Heart right ventricle (tissue), 16 donors: Measurements from ENCODE around the gene TRAPPC6A. TPM values are rescaled to one million over a fixed set of nuclear protein-coding genes. Genes with fewer than 3 reads are reported as not detected.
A peak's percentile ranks its signal among the peaks of the same experiment; 100 is the strongest.

ENCODE experiments used
- ATAC-seq, 8 donors: fragments of 200-7000 bp; cut with Tn5 transposase; one replicate each; pipeline ENCODE4 v1.9.1; 2020; ENCODE audit warnings: mild to moderate bottlenecking in 8 of 8, moderate library complexity in 8 of 8, moderate number of reproducible peaks in 1 of 8
- DNase-seq, 2 donors: peaks; one replicate each; pipeline ENCODE4 v3.0.0-alpha.2; 2020
- H3K27ac ChIP-seq, 10 donors: fragments of 200-600 bp; sonication (generic) in 2 of 10; one replicate each; pipeline versions ENCODE4 v1.5.0 to v1.8.0; 2020 to 2022; ENCODE audit warnings: mild to moderate bottlenecking in 3 of 10
- H3K27me3 ChIP-seq, 7 donors: fragments of 200-600 bp; one replicate each; pipeline ENCODE4 v1.8.0; 2021 to 2022; ENCODE audit warnings: mild to moderate bottlenecking in 2 of 7
- H3K36me3 ChIP-seq, 9 donors: fragments of 200-600 bp; sonication (generic) in 1 of 9; one replicate each; pipeline versions ENCODE4 v1.5.0 to v1.8.0; 2020 to 2022; ENCODE audit warnings: mild to moderate bottlenecking in 2 of 9
- H3K4me1 ChIP-seq, 9 donors: fragments of 200-600 bp; sonication (generic) in 1 of 9; one replicate each; pipeline versions ENCODE4 v1.5.0 to v1.8.0; 2020 to 2022; ENCODE audit warnings: mild to moderate bottlenecking in 4 of 9
- H3K4me3 ChIP-seq, 10 donors: fragments of 200-600 bp; sonication (generic) in 2 of 10; one replicate each; pipeline versions ENCODE4 v1.5.0 to v1.8.0; 2020 to 2022; ENCODE audit warnings: mild to moderate bottlenecking in 7 of 10, moderate library complexity in 2 of 10
- H3K9me3 ChIP-seq, 11 donors: fragments of 200-600 bp in 10 of 11; sonication (generic) in 2 of 11; one replicate each; pipeline versions ENCODE4 v1.5.0 to v1.8.0; 2013 to 2022; ENCODE audit warnings: mild to moderate bottlenecking in 2 of 11, control low read depth in 1 of 11, moderate library complexity in 1 of 11
- CTCF ChIP-seq, 9 donors: fragments of 200-600 bp; sonication (generic) in 2 of 9; IDR thresholded peaks; one replicate each; pipeline versions ENCODE4 v1.5.0 to v1.8.0; 2021 to 2022; ENCODE audit warnings: antibody characterized with exemption in 9 of 9, mild to moderate bottlenecking in 5 of 9, moderate library complexity in 1 of 9
- WGBS, 2 donors: extraction: QIAGEN DNeasy Blood & Tissue Kit; methylation state at CpG; one replicate each; pipeline ENCODE4 v1.1.7; 2013; ENCODE audit warnings: inconsistent platforms in 1 of 2; 5-methylcytosine and 5-hydroxymethylcytosine counted together
- intact Hi-C, 10 donors: fragments of 100-400 bp; cut with DNase I; formaldehyde crosslinking; loops; one replicate each; pipeline versions ENCODE4 v1.11.1 to v1.14.2; 2022
- polyA plus RNA-seq, 2 donors: library from polyadenylated mRNA; stranded (reverse); fragments of 200-250 nt; gene quantifications; one replicate each; pipeline ENCODE4 v1.2.3, GENCODE V29; 2013
- total RNA-seq, 10 donors: library from RNA; stranded (reverse); fragmentation: NEBNext Ultra II Directional in 3 of 10; extraction: Animal tissue kit (Norgen Biotek cat#: 25700) in 3 of 10; gene quantifications; one replicate each; pipeline versions ENCODE4 v1.2.1 to v1.2.4, GENCODE V29; 2021 to 2023
- donor health status: Arrhythmogenic right ventricular cardiomyopathy.
- donor health status: ischemic (EF 13 %, LVEDD 7.1; RV severe dilation, severe dysfunction).
- donor health status: healthy with polysubstance abuse.
- donor health status: DM: no; HTN: yes; CAD: no.
- donor health status: DM: no; HTN: no; CAD: no.
- donor health status: ischemic (EF 25% LVEDD 6.9; RV normal size, moderate dysfunction).
- donor health status: ischemic (EF 25% LVEDD 5.7; RV mildly dilated, moderate dysfunction).
- donor health status: healthy.
- donor health status: DM: yes; HTN: yes; CAD: no.
- donor health status: Ischemic cardiomyopathy.
- donor health status: ischemic (EF 35%, LVEDD 5.7; RV mildly dilated, moderate dysfunction).
- donor health status: nonischemic (EF 11% LVEDD 7.7; RV severe dilation, severe dysfunction).
- donor health status: DM: yes; HTN: yes; CAD: no.
- donor health status: PGD.
- donor health status: ischemic (EF 29% LVEDD 5.4; RV normal size, mild dysfunction).
- donor health status: nonischemic (EF 23%, LVEDD 6.1; RV moderate dilation, normal function).

The TRAPPC6A gene
- total and polyA plus RNA-seq, 12 donors = 14.3 to 24.9 (median 16.8) TPM

DNA sequence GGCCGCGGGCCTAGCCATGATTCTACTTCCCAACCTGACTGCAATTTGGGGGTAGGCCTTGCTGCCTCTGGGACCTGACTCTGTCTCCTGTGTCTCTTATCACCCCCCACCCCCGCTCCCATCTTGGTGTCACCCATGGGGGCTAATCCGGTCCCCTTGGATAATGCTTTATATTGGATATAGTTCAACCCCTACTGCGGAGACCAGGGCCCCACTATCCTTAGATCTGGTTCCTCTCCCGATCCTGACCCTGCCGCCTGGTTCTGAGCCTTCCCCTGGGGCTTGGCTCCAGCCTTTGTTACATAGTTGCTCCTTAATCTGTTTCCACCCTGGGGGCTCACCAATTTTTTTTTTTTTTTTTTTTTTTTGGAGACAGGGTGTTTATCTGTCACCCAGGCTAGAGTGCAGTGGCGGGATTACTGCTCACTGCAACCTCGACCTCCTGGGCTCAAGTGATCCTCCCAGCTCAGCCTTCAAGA lies 1.9 kb upstream of the TRAPPC6A start:
- peaks cover 0 to 18% (median 0%) of the 10 kb centered on the region in 9 donors for H3K36me3 ChIP-seq
- H3K27ac ChIP-seq = peak overlapping the region in 7 of 10 donors; percentile 63 to 93 (median 87)
- no peak for DNase-seq
- peaks cover 3 to 51% (median 31%) of the 10 kb centered on the region in 9 donors for H3K4me1 ChIP-seq
- 55 to 57% methylated on average over 9 of the region's 9 CpGs for WGBS, 2 donors
- no peak for ATAC-seq
- H3K4me3 ChIP-seq = peak overlapping the region; percentile 51 to 96 (median 83)
- H3K9me3 ChIP-seq = no peaks in the 10 kb centered on the region
- intact Hi-C loops = loop anchor here in 6 of 10 donors (5.0 to 10.0 kb wide), 5 partner anchors 65 to 285 kb away; partner anchors contain the start of genes PPP1R37 (in 3 of the 6), EXOC3L2 (in 1 of the 6) and TOMM40 (in 1 of the 6)
- no peaks in the 10 kb centered on the region for H3K27me3 ChIP-seq
- TF ChIP-seq CTCF (IDR thresholded peaks at IDR 0.05) = no peak

- 2 to 3% methylated on average over 74 to 97 of the region's 97 CpGs for WGBS, 2 donors
- DNase-seq (peak; percentile 26 to 44), ATAC-seq (no peak)
- H3K9me3 ChIP-seq = no peaks in the 10 kb centered on the region
- TF ChIP-seq CTCF (IDR thresholded peaks at IDR 0.05) = no peak
- H3K27me3 ChIP-seq = no peaks in the 10 kb centered on the region
- H3K4me1 ChIP-seq = peaks cover 3 to 46% (median 31%) of the 10 kb centered on the region in 9 donors
- peak overlapping the region; percentile 26 to 93 (median 87) for H3K27ac ChIP-seq
- intact Hi-C loops = loop anchor here in 4 of 10 donors (5.0 to 10.0 kb wide), 3 partner anchors 77 to 284 kb away; partner anchors contain the start of genes PPP1R37 (in 2 of the 4) and TOMM40 (in 1 of the 4)
- peaks cover 0 to 18% (median 0%) of the 10 kb centered on the region in 9 donors for H3K36me3 ChIP-seq
- peak overlapping the region; percentile 51 to 96 (median 83) for H3K4me3 ChIP-seq
Measured at GRCh38 chr19:45179072-45179891, 1.2 kb upstream of the TRAPPC6A start.

DNA sequence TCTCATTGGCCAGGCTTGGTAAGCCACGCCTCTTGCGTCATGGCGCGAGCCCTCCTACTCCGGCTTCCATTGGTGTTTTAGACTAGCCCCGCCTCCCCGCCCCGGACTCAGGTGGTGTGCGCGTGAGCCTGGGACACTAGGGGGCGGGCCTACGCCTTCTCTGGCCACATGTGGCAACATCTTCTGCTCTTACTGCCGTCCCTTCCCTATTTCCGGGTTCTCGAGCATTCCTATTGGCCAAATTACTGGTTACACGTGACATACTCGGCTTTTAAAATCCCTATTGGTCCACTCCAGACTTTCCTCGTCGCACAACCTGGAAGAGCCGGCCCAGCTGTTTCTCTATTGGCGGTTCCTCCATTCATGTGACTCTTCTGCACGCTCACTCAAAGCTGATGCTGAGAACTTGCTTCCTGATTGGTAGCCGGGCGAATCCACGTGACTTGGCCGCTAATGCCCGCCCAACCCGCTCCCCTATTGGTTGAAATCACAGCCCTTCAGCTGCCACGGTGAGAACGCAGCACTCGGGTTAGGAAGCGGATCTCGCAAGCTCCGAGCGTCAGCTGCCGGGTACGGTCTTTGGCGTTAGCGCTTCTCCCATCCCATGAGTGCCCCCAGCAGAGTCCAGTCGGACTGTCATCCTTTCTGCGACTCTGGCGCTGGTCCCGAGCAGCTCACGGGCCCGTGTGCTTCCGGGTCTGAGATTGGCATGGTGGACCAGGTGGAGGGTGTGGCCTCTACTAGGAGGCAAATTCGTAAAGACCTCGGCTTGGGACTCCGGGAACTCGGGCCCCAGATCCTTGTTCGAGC lies 430 bp upstream of the TRAPPC6A start, which contains the start of gene BLOC1S3:
Gene BLOC1S3 (plus strand): TSS at position 523 of the 810 bp plus-strand sequence. CDS start 513 bp downstream, outside the sequence.
- Histone ChIP-seq H3K36me3 (peaks cover 0 to 18% (median 0%) of the 10 kb centered on the region in 9 donors), H3K27me3 (no peaks in the 10 kb centered on the region), H3K4me1 (peaks cover 3 to 43% (median 31%) of the 10 kb centered on the region in 9 donors), H3K4me3 (peak within 1 kb of the TSS; percentile 62 to 96 (median 83)), H3K9me3 (no peaks in the 10 kb centered on the region), H3K27ac (peak within 1 kb of the TSS; percentile 55 to 93 (median 87))
- intact Hi-C loops = loop anchor here in 4 of 10 donors (1.0 to 10.0 kb wide), 4 partner anchors 76 to 284 kb away; partner anchors contain the start of genes PPP1R37 (in 2 of the 4) and TOMM40 (in 1 of the 4)
- DNase-seq (peak; percentile 100), ATAC-seq (peak; percentile 96 to 98 (median 98))
- WGBS, 2 donors = 0% methylated on average over 50 to 51 of the region's 51 CpGs
- TF ChIP-seq CTCF (IDR thresholded peaks at IDR 0.05) = peak in 8 of 9 donors; percentile 44 to 72 (median 53)
